ENCODE results near the gene NTHL1. TPM values are rescaled to one million over a fixed set of nuclear protein-coding genes. Genes with fewer than 3 reads are reported as not detected.

Gene NTHL1
- total RNA-seq, 2 donors from 2014 or later = 7.7 to 13.4 TPM

DNA sequence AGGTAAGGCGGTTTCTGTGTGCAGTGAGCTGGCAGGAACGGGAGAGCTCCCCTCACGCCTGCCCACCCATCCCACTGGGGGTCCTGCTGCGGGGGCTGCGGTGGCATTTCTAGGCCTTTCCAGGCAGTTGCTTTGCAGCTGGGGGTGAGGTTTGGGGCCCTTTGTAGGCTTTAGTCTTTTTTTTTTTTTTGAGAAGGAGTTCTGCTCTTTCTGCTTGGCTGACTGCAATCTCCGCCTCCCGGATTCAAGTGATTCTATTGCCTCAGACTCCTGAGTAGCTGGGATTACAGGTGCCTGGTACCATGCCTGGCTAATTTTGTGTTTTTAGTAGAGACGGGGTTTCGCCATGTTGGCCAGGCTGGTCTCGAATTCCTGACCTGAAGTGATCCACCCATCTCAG is 11.2 kb upstream of the NTHL1 start:
- no peak for DNase-seq (ENCODE audit: low spot score)
- TF ChIP-seq, protein P1, sequence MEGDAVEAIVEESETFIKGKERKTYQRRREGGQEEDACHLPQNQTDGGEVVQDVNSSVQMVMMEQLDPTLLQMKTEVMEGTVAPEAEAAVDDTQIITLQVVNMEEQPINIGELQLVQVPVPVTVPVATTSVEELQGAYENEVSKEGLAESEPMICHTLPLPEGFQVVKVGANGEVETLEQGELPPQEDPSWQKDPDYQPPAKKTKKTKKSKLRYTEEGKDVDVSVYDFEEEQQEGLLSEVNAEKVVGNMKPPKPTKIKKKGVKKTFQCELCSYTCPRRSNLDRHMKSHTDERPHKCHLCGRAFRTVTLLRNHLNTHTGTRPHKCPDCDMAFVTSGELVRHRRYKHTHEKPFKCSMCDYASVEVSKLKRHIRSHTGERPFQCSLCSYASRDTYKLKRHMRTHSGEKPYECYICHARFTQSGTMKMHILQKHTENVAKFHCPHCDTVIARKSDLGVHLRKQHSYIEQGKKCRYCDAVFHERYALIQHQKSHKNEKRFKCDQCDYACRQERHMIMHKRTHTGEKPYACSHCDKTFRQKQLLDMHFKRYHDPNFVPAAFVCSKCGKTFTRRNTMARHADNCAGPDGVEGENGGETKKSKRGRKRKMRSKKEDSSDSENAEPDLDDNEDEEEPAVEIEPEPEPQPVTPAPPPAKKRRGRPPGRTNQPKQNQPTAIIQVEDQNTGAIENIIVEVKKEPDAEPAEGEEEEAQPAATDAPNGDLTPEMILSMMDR (IDR thresholded peaks at IDR 0.05) = no peak
- Histone ChIP-seq H3K27me3 (replicated peaks; ENCODE audit: insufficient read depth) (no peaks in the 10 kb centered on the region), H3K4me3 (no peak overlapping the region), H3K9me3 (no peaks in the 10 kb centered on the region), H3K36me3 (peaks cover 38% of the 10 kb centered on the region), H3K27ac (no peak overlapping the region), H3K4me1 (ENCODE audit: control insufficient read depth in 1 of 2, low read depth in 2 of 2) (no peaks in the 10 kb centered on the region)
- ATAC-seq (ENCODE audit: insufficient number of reproducible peaks, low FRiP score, low read depth) = no peak

DNA sequence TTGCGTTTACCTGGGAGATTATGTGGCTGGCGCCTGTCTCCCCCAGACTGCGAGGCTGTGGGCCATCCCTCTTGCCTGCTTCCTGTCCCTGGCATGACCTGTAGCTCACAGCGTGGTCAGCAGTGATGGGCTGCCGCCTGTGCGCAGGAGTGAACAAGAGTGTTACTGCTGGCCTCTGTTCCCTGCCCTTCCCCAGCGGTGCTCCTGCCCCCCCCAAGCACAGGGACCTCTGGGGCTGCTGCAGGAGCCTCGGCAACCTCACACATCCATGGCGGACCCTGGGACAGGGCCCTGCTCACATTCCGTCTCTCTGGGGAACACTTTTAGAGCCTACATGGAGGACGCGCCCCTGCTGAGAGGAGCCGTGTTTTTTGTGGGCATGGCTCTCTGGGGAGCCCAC is 10.8 kb upstream of the NTHL1 start:
- H3K36me3 ChIP-seq = peaks cover 38% of the 10 kb centered on the region
- TF ChIP-seq, protein P1 (IDR thresholded peaks at IDR 0.05) = no peak

DNA sequence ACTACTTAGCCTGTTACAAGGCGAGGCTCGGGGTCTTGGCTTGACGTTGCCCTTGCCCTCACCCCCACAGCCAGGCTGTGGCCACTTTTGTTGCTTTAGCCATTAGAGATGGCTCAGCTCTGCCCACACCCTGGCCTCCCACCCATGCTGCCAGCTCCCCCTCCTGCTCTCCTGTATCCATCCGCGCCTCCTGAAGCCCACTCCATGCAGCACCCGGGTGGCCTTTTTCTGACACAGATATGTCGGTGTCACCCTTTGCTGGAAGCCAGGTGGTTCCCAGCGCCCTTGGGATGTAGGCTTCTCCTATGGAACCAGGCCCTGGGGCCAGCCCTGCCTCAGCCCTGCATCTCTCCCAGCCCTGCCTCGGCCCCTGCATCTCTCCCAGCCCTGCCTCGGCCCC is 9.8 kb upstream of the NTHL1 start:
- no peak for ATAC-seq (ENCODE audit: insufficient number of reproducible peaks, low FRiP score, low read depth)
- Histone ChIP-seq H3K9me3 (no peaks in the 10 kb centered on the region), H3K27ac (no peak overlapping the region), H3K27me3 (replicated peaks; ENCODE audit: insufficient read depth) (no peaks in the 10 kb centered on the region), H3K36me3 (peaks cover 38% of the 10 kb centered on the region), H3K4me1 (ENCODE audit: control insufficient read depth in 1 of 2, low read depth in 2 of 2) (no peaks in the 10 kb centered on the region), H3K4me3 (no peak overlapping the region)
- no peak for DNase-seq (ENCODE audit: low spot score)
- TF ChIP-seq, protein P1 (IDR thresholded peaks at IDR 0.05) = no peak

More for the DNA sequence above, 10.8 kb upstream of the NTHL1 start:
- Histone ChIP-seq H3K9me3 (no peaks in the 10 kb centered on the region), H3K27me3 (replicated peaks; ENCODE audit: insufficient read depth) (no peaks in the 10 kb centered on the region), H3K4me1 (ENCODE audit: control insufficient read depth in 1 of 2, low read depth in 2 of 2) (no peaks in the 10 kb centered on the region), H3K4me3 (no peak overlapping the region), H3K27ac (no peak overlapping the region)
- DNase-seq (ENCODE audit: low spot score) (no peak), ATAC-seq (ENCODE audit: insufficient number of reproducible peaks, low FRiP score, low read depth) (no peak)

DNA sequence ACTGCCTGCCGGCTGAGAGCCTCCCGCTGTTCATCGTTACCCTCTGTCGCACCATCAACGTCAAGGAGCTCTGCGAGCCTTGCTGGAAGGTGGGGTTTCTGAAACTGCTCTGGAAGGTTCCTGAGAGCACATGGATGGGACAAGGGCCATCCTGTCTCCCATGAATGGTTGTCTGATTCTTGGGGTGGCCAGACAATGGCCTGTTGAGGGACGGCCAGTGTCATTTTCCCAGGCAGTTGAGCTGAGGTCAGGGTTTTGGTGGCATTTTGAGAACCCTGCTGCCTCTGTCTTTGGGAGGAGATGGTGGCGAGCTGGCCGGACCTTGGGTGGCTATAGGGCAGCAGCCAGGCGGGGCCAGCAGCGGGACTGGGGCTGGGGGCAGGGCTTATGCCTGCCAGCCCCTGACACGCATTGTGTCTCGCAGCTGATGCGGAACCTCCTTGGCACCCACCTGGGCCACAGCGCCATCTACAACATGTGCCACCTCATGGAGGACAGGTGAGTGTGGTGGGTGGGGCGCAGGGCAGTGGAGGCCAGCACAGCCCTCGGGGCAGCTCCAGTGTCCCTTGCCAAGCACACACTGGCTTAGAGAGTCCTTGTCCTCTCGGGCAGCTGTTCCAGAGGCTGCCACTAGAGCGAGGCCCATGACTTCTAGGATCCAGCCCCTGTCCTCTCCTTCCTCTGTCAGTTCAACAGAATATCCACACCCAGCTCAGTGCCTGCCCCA is 9.2 kb upstream of the NTHL1 start:
- Histone ChIP-seq H3K9me3 (no peaks in the 10 kb centered on the region), H3K27ac (no peak overlapping the region), H3K27me3 (replicated peaks; ENCODE audit: insufficient read depth) (no peaks in the 10 kb centered on the region), H3K36me3 (peaks cover 36% of the 10 kb centered on the region), H3K4me3 (no peak overlapping the region), H3K4me1 (ENCODE audit: control insufficient read depth in 1 of 2, low read depth in 2 of 2) (no peaks in the 10 kb centered on the region)
- DNase-seq (ENCODE audit: low spot score) = no peak
- TF ChIP-seq, protein P1 (IDR thresholded peaks at IDR 0.05) = no peak
- no peak for ATAC-seq (ENCODE audit: insufficient number of reproducible peaks, low FRiP score, low read depth)

DNA sequence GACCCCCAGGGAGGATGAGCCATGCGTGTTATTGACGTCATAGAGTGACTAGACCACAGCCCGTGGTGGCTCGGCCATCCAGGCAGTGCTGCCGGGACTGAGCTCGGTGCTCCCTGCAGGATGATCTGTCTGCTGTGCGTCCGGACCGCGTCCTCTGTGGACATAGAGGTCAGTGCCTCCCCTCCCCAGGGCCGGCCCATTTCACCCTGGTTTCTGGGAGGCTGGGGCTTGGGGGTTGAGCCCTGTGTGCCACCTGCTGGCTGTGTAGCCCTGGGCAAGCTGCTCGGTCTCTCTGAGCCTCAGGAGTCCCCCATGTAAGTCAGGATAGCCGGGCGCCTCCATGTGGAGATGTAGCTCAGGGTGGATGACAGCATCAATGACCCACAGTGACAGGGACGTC is 8.4 kb upstream of the NTHL1 start:
- H3K9me3 ChIP-seq = no peaks in the 10 kb centered on the region
- no peaks in the 10 kb centered on the region for H3K27me3 ChIP-seq (replicated peaks; ENCODE audit: insufficient read depth)
- no peak overlapping the region for H3K27ac ChIP-seq
- DNase-seq (ENCODE audit: low spot score) = no peak
- H3K4me1 ChIP-seq (ENCODE audit: control insufficient read depth in 1 of 2, low read depth in 2 of 2) = no peaks in the 10 kb centered on the region
- TF ChIP-seq, protein P1 (IDR thresholded peaks at IDR 0.05) = no peak
- peaks cover 35% of the 10 kb centered on the region for H3K36me3 ChIP-seq
- ATAC-seq (ENCODE audit: insufficient number of reproducible peaks, low FRiP score, low read depth) = no peak
- no peak overlapping the region for H3K4me3 ChIP-seq

Data from thoracic aorta (tissue), 2 donors.